Stomach (tissue), 4 donors: Measurements from ENCODE around the gene AIFM2.

ENCODE experiments used
- POLR2AphosphoS5 ChIP-seq, 3 donors: sonication (generic); formaldehyde crosslinking; IDR thresholded peaks; one replicate each; pipeline ENCODE4 v1.6.1; 2016; ENCODE audit warnings: antibody characterized with exemption in 3 of 3
- TF ChIP-seq, protein P1 (sequence below), 7 experiments: fragments of 450-650 bp in 4 of 7; fragments of 200-600 bp in 3 of 7; sonication (generic) in 3 of 7; IDR thresholded peaks; one replicate each; pipeline ENCODE4 v1.5.1; 2016 to 2019; ENCODE audit warnings: antibody characterized with exemption in 7 of 7, control low read depth in 2 of 7, mild to moderate bottlenecking in 1 of 7

DNA sequence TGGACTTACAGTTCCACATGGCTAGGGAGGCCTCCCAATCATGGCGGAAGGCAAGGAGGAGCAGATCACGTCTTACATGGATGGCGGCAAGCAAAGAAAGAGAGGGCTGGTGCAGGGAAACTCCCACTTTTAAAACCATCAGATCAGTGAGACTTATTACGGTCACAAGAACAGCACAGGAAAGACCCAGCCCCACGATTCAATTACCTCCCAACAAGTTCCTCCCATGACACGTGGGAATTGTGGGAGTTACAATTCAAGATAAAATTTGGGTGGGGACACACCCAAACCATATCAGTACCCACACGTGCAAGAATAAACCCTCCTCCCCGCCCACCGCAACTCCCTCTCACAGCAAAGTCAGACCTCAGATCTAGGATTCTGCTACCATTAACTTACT is 4.5 kb upstream of the AIFM2 start:
- TF ChIP-seq, protein P1, sequence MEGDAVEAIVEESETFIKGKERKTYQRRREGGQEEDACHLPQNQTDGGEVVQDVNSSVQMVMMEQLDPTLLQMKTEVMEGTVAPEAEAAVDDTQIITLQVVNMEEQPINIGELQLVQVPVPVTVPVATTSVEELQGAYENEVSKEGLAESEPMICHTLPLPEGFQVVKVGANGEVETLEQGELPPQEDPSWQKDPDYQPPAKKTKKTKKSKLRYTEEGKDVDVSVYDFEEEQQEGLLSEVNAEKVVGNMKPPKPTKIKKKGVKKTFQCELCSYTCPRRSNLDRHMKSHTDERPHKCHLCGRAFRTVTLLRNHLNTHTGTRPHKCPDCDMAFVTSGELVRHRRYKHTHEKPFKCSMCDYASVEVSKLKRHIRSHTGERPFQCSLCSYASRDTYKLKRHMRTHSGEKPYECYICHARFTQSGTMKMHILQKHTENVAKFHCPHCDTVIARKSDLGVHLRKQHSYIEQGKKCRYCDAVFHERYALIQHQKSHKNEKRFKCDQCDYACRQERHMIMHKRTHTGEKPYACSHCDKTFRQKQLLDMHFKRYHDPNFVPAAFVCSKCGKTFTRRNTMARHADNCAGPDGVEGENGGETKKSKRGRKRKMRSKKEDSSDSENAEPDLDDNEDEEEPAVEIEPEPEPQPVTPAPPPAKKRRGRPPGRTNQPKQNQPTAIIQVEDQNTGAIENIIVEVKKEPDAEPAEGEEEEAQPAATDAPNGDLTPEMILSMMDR (IDR thresholded peaks at IDR 0.05), result no peak
- TF ChIP-seq POLR2AphosphoS5 (IDR thresholded peaks at IDR 0.05), result no peak
